Naive thymus-derived CD4-positive, alpha-beta T cell (primary cell): ENCODE measurements around the gene NAGS. TPM values are rescaled to one million over a fixed set of nuclear protein-coding genes. Genes with fewer than 3 reads are reported as not detected.
A peak's percentile ranks its signal among the peaks of the same experiment; 100 is the strongest.
"Not testable (repeated sequence)": the region's sequence is repeated elsewhere in the genome, so short reads cannot be mapped to it uniquely, and the experiment has no call there.

ENCODE experiments used
- ATAC-seq: fragments of 150-1000 bp; cut with Tn5 transposase; 2 replicates; pipeline ENCODE4 v1.10.0; 2021; ENCODE audit warnings: mild to moderate bottlenecking, moderate library complexity
- CTCF ChIA-PET: fragments of 350-600 bp; sonication (Branson Sonifier 250); formaldehyde crosslinking; loops from one replicate; lab custom pipeline; 2021; ENCODE audit warnings: antibody characterized with exemption; lab: Charles Lee
- POLR2A ChIA-PET: fragments of 350-600 bp; sonication (Branson Sonifier 250); formaldehyde crosslinking; loops from one replicate; lab custom pipeline; 2021; ENCODE audit warnings: antibody characterized with exemption, inconsistent platforms; lab: Charles Lee
- DNase-seq, 9 donors: peaks; one replicate each; pipeline versions ENCODE4 v3.0.0 to v3.0.0-alpha.2; 2020 to 2022; ENCODE audit warnings: mixed read lengths in 1 of 9
- H3K27ac ChIP-seq: one replicate; pipeline ENCODE4 v1.7.0; 2013; ENCODE audit warnings: mild to moderate bottlenecking, low read depth, low read length, moderate library complexity
- H3K27me3 ChIP-seq, 2 donors: one replicate each; pipeline ENCODE4 v1.7.0; 2013; ENCODE audit warnings: low read length in 2 of 2, mild to moderate bottlenecking in 2 of 2, moderate library complexity in 2 of 2; ENCODE audit not compliant: control insufficient read depth in 2 of 2, insufficient read depth in 2 of 2
- H3K36me3 ChIP-seq, 3 experiments: 1 replicate in 2 of 3; 2 replicates in 1 of 3; pipeline ENCODE4 v1.7.0; 2013; ENCODE audit warnings: low read length in 3 of 3, mild to moderate bottlenecking in 3 of 3, moderate library complexity in 1 of 3; ENCODE audit not compliant: insufficient read depth in 3 of 3, control insufficient read depth in 2 of 3
- H3K4me1 ChIP-seq, 2 donors: one replicate each; pipeline ENCODE4 v1.7.0; 2013; ENCODE audit warnings: low read length in 2 of 2, mild to moderate bottlenecking in 2 of 2, moderate library complexity in 1 of 2; ENCODE audit not compliant: control insufficient read depth in 2 of 2, insufficient read depth in 2 of 2
- H3K4me3 ChIP-seq: 2 replicates; pipeline ENCODE4 v1.7.0; 2013; ENCODE audit warnings: mild to moderate bottlenecking, low read length
- H3K9me3 ChIP-seq, 3 experiments: 1 replicate in 2 of 3; 2 replicates in 1 of 3; pipeline ENCODE4 v1.7.0; 2013; ENCODE audit warnings: low read length in 3 of 3; ENCODE audit not compliant: control insufficient read depth in 2 of 3
- H3K27ac Mint-ChIP-seq, 9 donors: one replicate each; pipeline ENCODE4 v1.8.0; 2020 to 2022; ENCODE audit warnings: mixed read lengths in 9 of 9, mild to moderate bottlenecking in 8 of 9, moderate library complexity in 5 of 9, inconsistent platforms in 2 of 9
- H3K27me3 Mint-ChIP-seq, 5 donors: one replicate each; pipeline ENCODE4 v1.8.0; 2021 to 2022; ENCODE audit warnings: mixed read lengths in 5 of 5, mild to moderate bottlenecking in 1 of 5
- H3K36me3 Mint-ChIP-seq, 5 donors: one replicate each; pipeline ENCODE4 v1.8.0; 2020 to 2022; ENCODE audit warnings: mixed read lengths in 5 of 5, mild to moderate bottlenecking in 3 of 5, inconsistent platforms in 1 of 5
- H3K4me1 Mint-ChIP-seq, 7 donors: one replicate each; pipeline ENCODE4 v1.8.0; 2020 to 2022; ENCODE audit warnings: mixed read lengths in 7 of 7, mild to moderate bottlenecking in 3 of 7, inconsistent platforms in 1 of 7
- H3K4me3 Mint-ChIP-seq, 10 donors: one replicate each; pipeline ENCODE4 v1.8.0; 2020 to 2022; ENCODE audit warnings: mild to moderate bottlenecking in 10 of 10, mixed read lengths in 10 of 10, moderate library complexity in 6 of 10, inconsistent platforms in 2 of 10
- H3K9me3 Mint-ChIP-seq, 11 donors: one replicate each; pipeline ENCODE4 v1.8.0; 2020 to 2022; ENCODE audit warnings: mixed read lengths in 11 of 11, mild to moderate bottlenecking in 4 of 11, inconsistent platforms in 1 of 11, moderate library complexity in 1 of 11
- intact Hi-C, 2 donors: fragments of 100-400 bp; cut with micrococcal nuclease; formaldehyde crosslinking; loops; one replicate each; pipeline ENCODE4 v1.15.1; 2023
- polyA plus RNA-seq, 2 donors: library from polyadenylated mRNA; unstranded; fragments of 300-500 nt; fragmentation: Illumina TruSeq; gene quantifications; one replicate each; pipeline ENCODE4 v1.2.3, GENCODE V29; 2021
- total RNA-seq, 6 experiments: library from RNA in 5 of 6; stranded (reverse) in 5 of 6; gene quantifications; 1 replicate in 5 of 6; 2 replicates in 1 of 6; pipeline ENCODE4 v1.2.3 and lab custom pipeline; 2021 to 2026

NAGS gene
- total and polyA plus RNA-seq, 7 experiments from 2014 or later: 0.19 to 2.6 (median 0.41) TPM

GRCh38 chr17:44039829-44040635 lies 35.6 kb downstream of the NAGS start:
- no peaks in the 10 kb centered on the region for H3K27me3 ChIP-seq
- Mint-ChIP-seq H3K27ac (peak overlapping the region in 3 of 9 donors; percentile 9 to 51 (median 41)), H3K9me3 (no peaks in the 10 kb centered on the region), H3K36me3 (peaks cover 0 to 20% (median 11%) of the 10 kb centered on the region in 5 donors), H3K27me3 (no peaks in the 10 kb centered on the region), H3K4me1 (peaks cover 10 to 25% (median 15%) of the 10 kb centered on the region in 7 donors), H3K4me3 (peak overlapping the region in 1 of 10 donors; percentile 62)
- intact Hi-C loops: loop anchor here in 1 of 2 donors (5.0 to 10.0 kb wide), 2 partner anchors 33 to 125 kb away; no protein-coding TSS in a partner anchor
- ATAC-seq (no peak), DNase-seq (no peak)
- H3K4me3 ChIP-seq: no peak overlapping the region
- no peaks in the 10 kb centered on the region for H3K4me1 ChIP-seq
- ChIA-PET POLR2A (no interaction called here), CTCF (interaction anchor here (0.8 to 6.4 kb wide), 4 partner anchors 97 to 165 kb away, joined by 3 to 59 read pairs (median 12); partner anchors contain the start of gene PPY)
- peaks cover 0 to 36% (median 3%) of the 10 kb centered on the region in 3 experiments for H3K36me3 ChIP-seq
- no peaks in the 10 kb centered on the region for H3K9me3 ChIP-seq
- no peak overlapping the region for H3K27ac ChIP-seq

GRCh38 chr17:44043272-44043696 lies 38.9 kb downstream of the NAGS start:
- Mint-ChIP-seq H3K4me1 (peaks cover 14 to 25% (median 18%) of the 10 kb centered on the region in 7 donors), H3K36me3 (peaks cover 0 to 22% (median 8%) of the 10 kb centered on the region in 5 donors), H3K27me3 (no peaks in the 10 kb centered on the region), H3K27ac (peak overlapping the region in 4 of 9 donors; percentile 12 to 52 (median 24)), H3K4me3 (no peak overlapping the region), H3K9me3 (no peaks in the 10 kb centered on the region)
- DNase-seq: no peak
- Histone ChIP-seq H3K36me3 (peaks cover 0 to 14% (median 2%) of the 10 kb centered on the region in 3 experiments), H3K4me3 (no peak overlapping the region), H3K27me3 (no peaks in the 10 kb centered on the region), H3K9me3 (no peaks in the 10 kb centered on the region), H3K27ac (no peak overlapping the region), H3K4me1 (peaks cover 0 to under 1% of the 10 kb centered on the region in 2 donors)
- ChIA-PET CTCF (interaction anchor here (0.6 to 6.4 kb wide), 3 partner anchors 100 to 563 kb away, joined by 4 to 59 read pairs (median 5); partner anchors contain the start of gene PPY), POLR2A (no interaction called here)
- ATAC-seq: peak; percentile 31
- intact Hi-C loops: loop anchor here in 1 of 2 donors (5.0 to 10.0 kb wide), 2 partner anchors 36 to 128 kb away; no protein-coding TSS in a partner anchor

GRCh38 chr17:44044071-44044470 lies 39.6 kb downstream of the NAGS start:
- no peaks in the 10 kb centered on the region for H3K9me3 ChIP-seq
- H3K4me3 Mint-ChIP-seq: no peak overlapping the region
- H3K27me3 Mint-ChIP-seq: no peaks in the 10 kb centered on the region
- no peak overlapping the region for H3K27ac ChIP-seq
- ATAC-seq: no peak
- POLR2A ChIA-PET: interaction anchor here (1.2 kb wide), 1 partner anchor 100 kb away, joined by 5 read pairs; no protein-coding TSS in a partner anchor
- DNase-seq: no peak
- no peaks in the 10 kb centered on the region for H3K9me3 Mint-ChIP-seq
- intact Hi-C loops: loop anchor here in 1 of 2 donors (5.0 to 10.0 kb wide), 2 partner anchors 37 to 129 kb away; no protein-coding TSS in a partner anchor
- no peak overlapping the region for H3K4me3 ChIP-seq
- H3K27me3 ChIP-seq: no peaks in the 10 kb centered on the region
- H3K4me1 ChIP-seq: peaks cover 0 to 5% of the 10 kb centered on the region in 2 donors
- H3K4me1 Mint-ChIP-seq: peaks cover 14 to 27% (median 19%) of the 10 kb centered on the region in 7 donors
- peaks cover 4 to 11% (median 6%) of the 10 kb centered on the region in 3 experiments for H3K36me3 ChIP-seq
- CTCF ChIA-PET: interaction anchor here (0.6 to 6.4 kb wide), 6 partner anchors 13 to 1224 kb away, joined by 3 to 59 read pairs (median 4); partner anchors contain the start of gene PPY
- peak overlapping the region in 5 of 9 donors; percentile 2 to 52 (median 7) for H3K27ac Mint-ChIP-seq
- H3K36me3 Mint-ChIP-seq: peaks cover 0 to 26% (median 8%) of the 10 kb centered on the region in 5 donors

GRCh38 chr17:44045486-44045885 lies 41.1 kb downstream of the NAGS start:
- CTCF ChIA-PET: interaction anchor here (6.4 kb wide), 1 partner anchor 102 kb away, joined by 59 read pairs; the partner anchor contains the start of gene PPY
- intact Hi-C loops: loop anchor here in 1 of 2 donors (10.0 kb wide), 1 partner anchor 131 kb away; no protein-coding TSS in a partner anchor
- H3K4me1 Mint-ChIP-seq: peaks cover 11 to 21% (median 17%) of the 10 kb centered on the region in 7 donors
- Histone ChIP-seq H3K4me3 (no peak overlapping the region), H3K27me3 (no peaks in the 10 kb centered on the region), H3K36me3 (peaks cover 4 to 19% (median 6%) of the 10 kb centered on the region in 3 experiments), H3K4me1 (peaks cover 0 to 5% of the 10 kb centered on the region in 2 donors), H3K27ac (no peak overlapping the region), H3K9me3 (no peaks in the 10 kb centered on the region)
- DNase-seq: no peak
- H3K27me3 Mint-ChIP-seq: no peaks in the 10 kb centered on the region
- peak overlapping the region in 1 of 9 donors; percentile 22 for H3K27ac Mint-ChIP-seq
- no peaks in the 10 kb centered on the region for H3K9me3 Mint-ChIP-seq
- peaks cover 0 to 17% (median 4%) of the 10 kb centered on the region in 5 donors for H3K36me3 Mint-ChIP-seq
- POLR2A ChIA-PET: interaction anchor here (0.6 kb wide), 1 partner anchor 23 kb away, joined by 6 read pairs; no protein-coding TSS in a partner anchor
- no peak for ATAC-seq
- H3K4me3 Mint-ChIP-seq: no peak overlapping the region

- H3K4me1 ChIP-seq, POLR2A ChIA-PET, H3K9me3 ChIP-seq, H3K27me3 ChIP-seq, ATAC-seq, H3K4me3 ChIP-seq, H3K27me3 Mint-ChIP-seq, DNase-seq, H3K27ac ChIP-seq, CTCF ChIA-PET, H3K4me3 Mint-ChIP-seq, H3K9me3 Mint-ChIP-seq: not testable (repeated sequence)
- Mint-ChIP-seq H3K27ac (peak overlapping the region in 2 of 9 donors; percentile 49 to 60), H3K4me1 (peaks cover 4 to 12% (median 8%) of the 10 kb centered on the region in 7 donors), H3K36me3 (peaks cover 0 to 14% (median 4%) of the 10 kb centered on the region in 5 donors)
- H3K36me3 ChIP-seq: peaks cover 4 to 33% (median 12%) of the 10 kb centered on the region in 3 experiments
- intact Hi-C loops: loop anchor here in 1 of 2 donors (10.0 kb wide), 1 partner anchor 132 kb away; no protein-coding TSS in a partner anchor
Observed at GRCh38 chr17:44046893-44047292, 42.5 kb downstream of the NAGS start.
